ENCODE data around the gene PCGF5.

GRCh38 chr10:91226093-91226492 is 5.6 kb downstream of the PCGF5 start:
- TF ChIP-seq CTCF (IDR thresholded peaks at IDR 0.05): no peak
- TF ChIP-seq POLR2A (IDR thresholded peaks at IDR 0.05): no peak
